ENCODE measurements around the gene CD300LB.
A peak's percentile ranks its signal among the peaks of the same experiment; 100 is the strongest.

CD300LB gene

GRCh38 chr17:74472890-74473289 is 58.4 kb downstream of the CD300LB start:
- Histone ChIP-seq H3K27ac (no peak overlapping the region), H3K9ac (no peak overlapping the region), H3K27me3 (peaks cover 7% of the 10 kb centered on the region; the same call in 1 of the 2 replicates), H3K36me3 (no peaks in the 10 kb centered on the region), H3K4me3 (no peak overlapping the region), H3K4me1 (peaks cover 25% of the 10 kb centered on the region), H3K4me2 (peak overlapping the region; percentile 32; the same call in 1 of the 2 replicates), H3K9me3 (peaks cover 17% of the 10 kb centered on the region), H4K20me1 (no peaks in the 10 kb centered on the region)
- no peak for TF ChIP-seq Cebpa-rat (IDR thresholded peaks at IDR 0.05)

- H3K4me1 ChIP-seq: peaks cover 33% of the 10 kb centered on the region
- H3K4me2 ChIP-seq: no peak overlapping the region
- no peak overlapping the region for H3K27ac ChIP-seq
- TF ChIP-seq Cebpa-rat (IDR thresholded peaks at IDR 0.05): no peak
- no peaks in the 10 kb centered on the region for H3K36me3 ChIP-seq
- no peak overlapping the region for H3K4me3 ChIP-seq
- H3K9ac ChIP-seq: no peak overlapping the region
- H4K20me1 ChIP-seq: no peaks in the 10 kb centered on the region; the same call in 1 of the 2 replicates
- peaks cover 14% of the 10 kb centered on the region for H3K9me3 ChIP-seq
- H3K27me3 ChIP-seq: peaks cover 23% of the 10 kb centered on the region
These were observed 59.9 kb downstream of the CD300LB start for GRCh38 chr17:74471341-74471740.
